GM19395 (cell line): ENCODE data around the gene MAGI3.
"Not testable (repeated sequence)": the region's sequence is repeated elsewhere in the genome, so short reads cannot be mapped to it uniquely, and the experiment has no call there.

Source experiments
- ATAC-seq: cut with Tn5 transposase; IDR thresholded peaks from one replicate; pipeline ENCODE4 v1.9.1; 2021; ENCODE audit warnings: mild to moderate bottlenecking, moderate library complexity; ENCODE audit not compliant: unreplicated experiment

Gene MAGI3

GRCh38 chr1:113683384-113684152, 293.3 kb downstream of the MAGI3 start:
- no peak for ATAC-seq

GRCh38 chr1:113684153-113684541, 293.8 kb downstream of the MAGI3 start:
- ATAC-seq: no peak

GRCh38 chr1:113686891-113687618, 296.7 kb downstream of the MAGI3 start:
- no peak for ATAC-seq

GRCh38 chr1:113691184-113691583, 300.9 kb downstream of the MAGI3 start:
- no peak for ATAC-seq

- no peak for ATAC-seq
These were observed 302.0 kb downstream of the MAGI3 start for GRCh38 chr1:113692342-113692741.

GRCh38 chr1:113692824-113693431, 302.6 kb downstream of the MAGI3 start:
- ATAC-seq: no peak

- ATAC-seq: no peak
These were observed 304.6 kb downstream of the MAGI3 start for GRCh38 chr1:113694910-113695309.

- ATAC-seq: no peak
These were observed 311.1 kb downstream of the MAGI3 start for GRCh38 chr1:113701429-113701828.

GRCh38 chr1:113714606-113715269, 324.4 kb downstream of the MAGI3 start:
- no peak for ATAC-seq

- not testable (repeated sequence) for ATAC-seq
These were observed 327.2 kb downstream of the MAGI3 start for GRCh38 chr1:113717506-113717905.

- ATAC-seq: not testable (repeated sequence)
These were observed 328.3 kb downstream of the MAGI3 start for GRCh38 chr1:113718621-113719020.

GRCh38 chr1:113721010-113721409, 330.7 kb downstream of the MAGI3 start:
- ATAC-seq: no peak

GRCh38 chr1:113732802-113733201, 342.5 kb downstream of the MAGI3 start:
- ATAC-seq: no peak

- ATAC-seq: no peak
These were observed 344.2 kb downstream of the MAGI3 start for GRCh38 chr1:113734357-113735055.
